Stomach (tissue), 9 donors: ENCODE measurements around the gene LYPD6B. TPM values are rescaled to one million over a fixed set of nuclear protein-coding genes. Genes with fewer than 3 reads are reported as not detected.
A peak's percentile ranks its signal among the peaks of the same experiment; 100 is the strongest.

Source experiments
- DNase-seq, 2 donors: peaks; one replicate each; pipeline versions ENCODE4 v3.0.0 to v3.0.0-alpha.2; 2013 to 2019
- H3K27ac ChIP-seq, 5 donors: fragments of 200-600 bp in 4 of 5; sonication (generic) in 4 of 5; one replicate each; pipeline ENCODE4 v1.5.1; 2013 to 2019; ENCODE audit warnings: mild to moderate bottlenecking in 1 of 5, moderate library complexity in 1 of 5
- H3K27me3 ChIP-seq, 3 donors: fragments of 200-600 bp; sonication (generic); one replicate each; pipeline ENCODE4 v1.5.1; 2017 to 2019; ENCODE audit warnings: mixed run types in 1 of 3
- H3K36me3 ChIP-seq, 4 donors: fragments of 200-600 bp; sonication (generic); 1 replicate in 3 of 4; 2 replicates in 1 of 4; pipeline ENCODE4 v1.5.1; 2016 to 2019
- H3K4me1 ChIP-seq, 4 donors: fragments of 200-600 bp; sonication (generic); one replicate each; pipeline ENCODE4 v1.5.1; 2016 to 2019
- H3K4me3 ChIP-seq, 4 donors: fragments of 200-600 bp; sonication (generic) in 3 of 4; one replicate each; pipeline ENCODE4 v1.5.1; 2016 to 2019; ENCODE audit warnings: mild to moderate bottlenecking in 1 of 4
- H3K9me3 ChIP-seq, 4 donors: fragments of 200-600 bp; sonication (generic); one replicate each; pipeline ENCODE4 v1.5.1; 2016 to 2019
- CTCF ChIP-seq, 7 experiments: fragments of 450-650 bp in 4 of 7; fragments of 200-600 bp in 3 of 7; sonication (generic) in 3 of 7; IDR thresholded peaks; one replicate each; pipeline ENCODE4 v1.5.1; 2016 to 2019; ENCODE audit warnings: antibody characterized with exemption in 7 of 7, control low read depth in 2 of 7, mild to moderate bottlenecking in 1 of 7
- EP300 ChIP-seq: sonication (generic); formaldehyde crosslinking; IDR thresholded peaks from one replicate; pipeline ENCODE4 v1.6.1; 2017; ENCODE audit warnings: antibody characterized with exemption
- POLR2A ChIP-seq, 4 donors: fragments of 450-650 bp; IDR thresholded peaks; one replicate each; pipeline ENCODE4 v1.6.1; 2016; ENCODE audit warnings: antibody characterized with exemption in 4 of 4, control low read depth in 2 of 4, mild to moderate bottlenecking in 1 of 4, moderate library complexity in 1 of 4
- POLR2AphosphoS5 ChIP-seq, 3 donors: sonication (generic); formaldehyde crosslinking; IDR thresholded peaks; one replicate each; pipeline ENCODE4 v1.6.1; 2016; ENCODE audit warnings: antibody characterized with exemption in 3 of 3
- WGBS, 5 donors: extraction: QIAGEN DNeasy Blood & Tissue Kit in 3 of 5; methylation state at CpG; one replicate each; pipeline versions ENCODE4 v1.1.5 to v1.1.7; 2013 to 2018; 5-methylcytosine and 5-hydroxymethylcytosine counted together
- intact Hi-C: fragments of 100-400 bp; cut with DNase I; formaldehyde crosslinking; loops from one replicate; pipeline ENCODE4 v1.15.1; 2023; ENCODE audit warnings: low total_unique reads
- polyA plus RNA-seq, 3 donors: library from polyadenylated mRNA; stranded (reverse); fragments of 200-250 nt; gene quantifications; one replicate each; pipeline ENCODE4 v1.2.3, GENCODE V29; 2013
- total RNA-seq, 5 donors: library from RNA; depleted of rRNA; stranded (reverse); fragments of >200 nt; gene quantifications; one replicate each; pipeline versions ENCODE4 v1.1.0 to v1.2.3, GENCODE V29; 2014 to 2016
- donor health status: healthy with polysubstance abuse.
- donor health status: Bipolar disorder and iron deficiency.
- donor health status: healthy.

LYPD6B gene
- total and polyA plus RNA-seq, 8 donors, result 10.9 to 88.7 (median 20.5) TPM; not detected in 1

DNA sequence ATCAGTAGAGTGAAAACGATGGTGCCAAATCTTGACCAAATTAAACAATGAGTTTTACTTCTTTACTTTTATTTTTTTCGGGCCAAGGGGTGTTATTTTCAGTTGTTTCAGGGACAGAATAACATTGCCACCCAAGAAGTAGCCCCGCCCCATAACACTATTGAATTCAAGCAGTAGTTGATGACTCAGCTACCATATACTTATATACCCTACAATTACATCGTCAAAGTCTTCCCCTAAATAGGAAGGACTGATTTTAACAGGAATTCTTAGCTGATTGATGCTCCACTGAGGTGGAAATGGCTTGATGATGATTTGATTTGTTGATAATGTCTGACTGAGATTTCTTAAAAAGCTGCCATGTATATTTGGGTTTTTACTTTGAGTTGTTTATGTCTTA, 24.7 kb downstream of the LYPD6B start:
- intact Hi-C loops, result no loop called here
- Histone ChIP-seq H3K9me3 (no peaks in the 10 kb centered on the region), H3K4me1 (peaks cover 4 to 10% (median 10%) of the 10 kb centered on the region in 4 donors), H3K27ac (no peak overlapping the region), H3K4me3 (no peak overlapping the region), H3K36me3 (no peaks in the 10 kb centered on the region), H3K27me3 (no peaks in the 10 kb centered on the region)
- DNase-seq, result no peak
- WGBS, 5 donors, result 72 to 83% (median 79%) methylated on average over 4 of the region's 4 CpGs
- TF ChIP-seq POLR2A (IDR thresholded peaks at IDR 0.05) (no peak), POLR2AphosphoS5 (IDR thresholded peaks at IDR 0.05) (no peak), CTCF (IDR thresholded peaks at IDR 0.05) (no peak), EP300 (no peak)

- H3K4me3 ChIP-seq, result no peak overlapping the region
- intact Hi-C loops, result no loop called here
- WGBS, 5 donors, result 10 to 32% (median 22%) methylated on average over 3 of the region's 3 CpGs
- DNase-seq, result peak in 1 of 2 donors; percentile 71
- H3K27me3 ChIP-seq, result no peaks in the 10 kb centered on the region
- H3K4me1 ChIP-seq, result peaks cover 6 to 22% (median 14%) of the 10 kb centered on the region in 4 donors
- no peaks in the 10 kb centered on the region for H3K9me3 ChIP-seq
- H3K36me3 ChIP-seq, result no peaks in the 10 kb centered on the region
- peak overlapping the region in 4 of 5 donors; percentile 19 to 57 (median 44) for H3K27ac ChIP-seq
- no peak for TF ChIP-seq EP300
- no peak for TF ChIP-seq CTCF (IDR thresholded peaks at IDR 0.05)
- no peak for TF ChIP-seq POLR2AphosphoS5 (IDR thresholded peaks at IDR 0.05)
- no peak for TF ChIP-seq POLR2A (IDR thresholded peaks at IDR 0.05)
These were observed 25.9 kb downstream of the LYPD6B start for GRCh38 chr2:149064365-149064841.

DNA sequence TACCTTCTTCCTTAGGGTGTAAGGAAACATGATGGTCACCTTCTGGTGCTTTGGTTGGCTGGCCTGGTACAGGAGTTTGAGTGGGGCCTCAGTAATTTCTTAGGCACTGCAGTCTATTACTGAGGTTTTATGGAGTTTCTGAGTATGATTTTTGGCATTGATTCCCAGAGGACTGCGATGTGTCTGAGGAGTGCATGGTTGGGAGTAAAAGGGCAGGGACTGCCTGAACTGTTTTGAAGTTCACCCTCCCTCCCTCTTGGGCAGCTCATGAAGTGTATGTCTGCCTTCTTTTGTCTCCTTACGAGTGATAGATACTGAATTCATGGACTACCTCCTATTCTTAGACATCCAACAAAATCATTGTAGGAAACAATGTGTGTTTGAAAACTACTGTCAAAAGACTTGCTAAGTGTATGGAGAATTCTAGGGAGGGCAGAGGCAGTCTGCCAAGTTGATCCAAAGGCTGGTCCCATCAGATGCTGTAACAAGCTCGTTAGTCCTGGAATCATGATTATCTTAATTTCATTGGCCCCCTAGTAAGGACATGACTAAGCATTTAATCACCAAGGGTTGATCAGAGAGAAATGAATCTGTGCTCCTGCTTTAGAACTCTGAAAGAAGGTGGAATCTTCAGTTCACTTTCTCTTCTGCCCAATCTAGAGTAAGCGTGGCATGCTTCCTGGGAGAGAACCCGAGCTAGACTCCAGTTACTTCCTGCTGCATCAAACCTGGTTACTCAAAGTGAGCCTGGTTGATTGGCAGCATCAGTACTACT, 26.5 kb downstream of the LYPD6B start:
- intact Hi-C loops, result no loop called here
- H3K4me3 ChIP-seq, result no peak overlapping the region
- DNase-seq, result no peak
- peaks cover 10 to 29% (median 17%) of the 10 kb centered on the region in 4 donors for H3K4me1 ChIP-seq
- 54 to 69% (median 61%) methylated on average over 5 of the region's 5 CpGs for WGBS, 5 donors
- no peaks in the 10 kb centered on the region for H3K27me3 ChIP-seq
- peak overlapping the region; percentile 19 to 57 (median 33) for H3K27ac ChIP-seq
- TF ChIP-seq POLR2AphosphoS5 (IDR thresholded peaks at IDR 0.05) (no peak), EP300 (no peak), POLR2A (IDR thresholded peaks at IDR 0.05) (no peak)
- H3K36me3 ChIP-seq, result no peaks in the 10 kb centered on the region
- H3K9me3 ChIP-seq, result no peaks in the 10 kb centered on the region

DNA sequence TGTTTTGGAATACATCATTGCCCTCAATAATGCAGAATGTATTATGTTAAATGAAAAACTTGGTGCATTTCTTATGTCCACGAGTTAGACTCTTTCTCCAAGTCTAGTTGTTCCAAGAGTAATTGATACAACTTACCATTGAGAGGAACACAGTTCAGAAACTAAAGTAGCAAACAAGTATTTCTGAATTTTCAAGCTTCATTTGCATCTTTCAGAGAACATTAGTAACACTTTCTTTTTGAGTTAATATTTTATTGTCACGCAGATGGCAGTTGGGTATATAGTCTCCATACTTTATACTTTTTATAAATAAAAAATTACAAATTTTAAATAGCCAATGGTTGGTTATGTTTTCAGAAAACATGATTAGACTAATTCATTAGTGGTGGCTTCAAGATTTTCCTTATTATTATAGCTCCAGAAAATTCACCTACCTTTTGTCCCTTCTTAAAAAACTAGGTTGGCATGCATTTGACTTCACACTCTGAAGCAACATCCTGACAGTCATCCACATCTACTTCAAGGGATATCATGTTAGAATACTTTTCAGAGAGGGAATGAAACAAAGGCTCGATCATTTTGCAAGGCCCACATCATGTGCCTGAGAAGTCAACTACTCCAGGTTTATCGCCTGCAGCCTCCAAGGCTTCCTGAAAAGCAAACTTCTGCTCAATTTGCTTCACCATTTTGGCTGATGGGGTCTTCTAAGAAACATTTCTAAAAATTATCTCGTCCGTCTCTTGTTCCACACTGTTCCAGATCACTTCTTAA, 29.9 kb downstream of the LYPD6B start:
- no peaks in the 10 kb centered on the region for H3K36me3 ChIP-seq
- peaks cover 10 to 53% (median 27%) of the 10 kb centered on the region in 4 donors for H3K4me1 ChIP-seq
- no peak overlapping the region for H3K4me3 ChIP-seq
- no peak for TF ChIP-seq POLR2AphosphoS5 (IDR thresholded peaks at IDR 0.05)
- TF ChIP-seq CTCF (IDR thresholded peaks at IDR 0.05), result no peak
- TF ChIP-seq POLR2A (IDR thresholded peaks at IDR 0.05), result no peak
- TF ChIP-seq EP300, result no peak
- peak overlapping the region in 2 of 5 donors; percentile 37 to 50 for H3K27ac ChIP-seq
- intact Hi-C loops, result no loop called here
- WGBS, 5 donors, result 77 to 90% (median 87%) methylated on average over 6 of the region's 6 CpGs
- DNase-seq, result no peak
- no peaks in the 10 kb centered on the region for H3K9me3 ChIP-seq
- H3K27me3 ChIP-seq, result no peaks in the 10 kb centered on the region
